ENCODE results near the gene GRM7. TPM values are rescaled to one million over a fixed set of nuclear protein-coding genes. Genes with fewer than 3 reads are reported as not detected.

Gene GRM7
- total and polyA plus RNA-seq, 4 donors = 0.08 to 0.33 TPM; not detected in 2

- TF ChIP-seq GABPA (IDR thresholded peaks at IDR 0.05 in 1 of 2, conservative IDR thresholded peaks at IDR 0.05 in 1 of 2) (no peak), TAF1 (conservative IDR thresholded peaks at IDR 0.05) (no peak), FOXA1 (IDR thresholded peaks at IDR 0.05) (no peak), EGR1 (IDR thresholded peaks at IDR 0.05; ENCODE audit: low read depth in 2 of 2) (no peak), JUND (IDR thresholded peaks at IDR 0.05) (no peak), NR2F2 (IDR thresholded peaks at IDR 0.05) (no peak), MAX (IDR thresholded peaks at IDR 0.05) (no peak), RAD21 (IDR thresholded peaks at IDR 0.05) (no peak), YY1 (IDR thresholded peaks at IDR 0.05) (no peak)
- Histone ChIP-seq H3K36me3 (ENCODE audit: control insufficient read depth in 4 of 4, insufficient read depth in 3 of 4, low read depth in 1 of 4, low read length in 3 of 4) (no peaks in the 10 kb centered on the region), H3K27ac (ENCODE audit: low read depth in 1 of 2, low read length in 2 of 2) (no peak overlapping the region), H3K9ac (ENCODE audit: low read depth in 1 of 2, low read length in 2 of 2) (no peak overlapping the region), H3K9me3 (ENCODE audit: control insufficient read depth in 4 of 4, low read length in 3 of 4) (no peaks in the 10 kb centered on the region), H3K4me1 (ENCODE audit: control insufficient read depth in 4 of 4, insufficient read depth in 4 of 4, low read length in 3 of 4) (no peaks in the 10 kb centered on the region), H3K27me3 (ENCODE audit: control insufficient read depth in 4 of 4, insufficient read depth in 4 of 4, low read length in 3 of 4) (no peaks in the 10 kb centered on the region), H3K4me3 (ENCODE audit: low read depth in 1 of 3, low read length in 3 of 3) (no peak overlapping the region)
- 86% methylated on average over 2 of the region's 2 CpGs for WGBS
- DNase-seq (ENCODE audit: low spot score) = no peak
Observed at GRCh38 chr3:6935970-6936369, 75.1 kb downstream of the GRM7 start.

GRCh38 chr3:6962801-6963200 is 101.9 kb downstream of the GRM7 start:
- Histone ChIP-seq H3K4me3 (ENCODE audit: low read depth in 1 of 3, low read length in 3 of 3) (no peak overlapping the region), H3K9ac (ENCODE audit: low read depth in 1 of 2, low read length in 2 of 2) (no peak overlapping the region), H3K27ac (ENCODE audit: low read depth in 1 of 2, low read length in 2 of 2) (no peak overlapping the region), H3K4me1 (ENCODE audit: control insufficient read depth in 4 of 4, insufficient read depth in 4 of 4, low read length in 3 of 4) (no peaks in the 10 kb centered on the region), H3K36me3 (ENCODE audit: control insufficient read depth in 4 of 4, insufficient read depth in 3 of 4, low read depth in 1 of 4, low read length in 3 of 4) (no peaks in the 10 kb centered on the region), H3K27me3 (ENCODE audit: control insufficient read depth in 4 of 4, insufficient read depth in 4 of 4, low read length in 3 of 4) (no peaks in the 10 kb centered on the region), H3K9me3 (ENCODE audit: control insufficient read depth in 4 of 4, low read length in 3 of 4) (no peaks in the 10 kb centered on the region)
- DNase-seq (ENCODE audit: low spot score) = no peak
- TF ChIP-seq JUND (IDR thresholded peaks at IDR 0.05) (no peak), RXRA (IDR thresholded peaks at IDR 0.05) (no peak), FOXA1 (IDR thresholded peaks at IDR 0.05) (no peak), ZBTB33 (IDR thresholded peaks at IDR 0.05) (no peak), ATF3 (IDR thresholded peaks at IDR 0.05) (no peak), SP1 (IDR thresholded peaks at IDR 0.05) (no peak), RAD21 (IDR thresholded peaks at IDR 0.05) (no peak), YY1 (IDR thresholded peaks at IDR 0.05) (no peak), EGR1 (IDR thresholded peaks at IDR 0.05; ENCODE audit: low read depth in 2 of 2) (no peak), CTCF (IDR thresholded peaks at IDR 0.05; ENCODE audit: low read depth, low read length, missing input control) (no peak), GABPA (IDR thresholded peaks at IDR 0.05 in 1 of 2, conservative IDR thresholded peaks at IDR 0.05 in 1 of 2) (no peak), NR2F2 (IDR thresholded peaks at IDR 0.05) (no peak), FOXA2 (IDR thresholded peaks at IDR 0.05) (no peak), TAF1 (conservative IDR thresholded peaks at IDR 0.05) (no peak), REST (IDR thresholded peaks at IDR 0.05) (no peak), HNF4A (conservative IDR thresholded peaks at IDR 0.05) (no peak), MAX (IDR thresholded peaks at IDR 0.05) (no peak), HNF4G (IDR thresholded peaks at IDR 0.05) (no peak)

Measured in liver (tissue), 9 donors.